Central memory CD4-positive, alpha-beta T cell (primary cell): Measurements from ENCODE around the gene SCGB1D2.

ENCODE experiments used
- DNase-seq: peaks from one replicate; pipeline ENCODE4 v3.0.0; 2022

SCGB1D2 gene

GRCh38 chr11:62260261-62260953 lies 18.4 kb downstream of the SCGB1D2 start:
- no peak for DNase-seq

- no peak for DNase-seq
Observed at GRCh38 chr11:62264004-62264403, 22.0 kb downstream of the SCGB1D2 start.

- no peak for DNase-seq
Observed at GRCh38 chr11:62266558-62266957, 24.5 kb downstream of the SCGB1D2 start.

GRCh38 chr11:62267050-62267449 lies 25.0 kb downstream of the SCGB1D2 start:
- no peak for DNase-seq

- no peak for DNase-seq
Observed at GRCh38 chr11:62267576-62267975, 25.5 kb downstream of the SCGB1D2 start.

- no peak for DNase-seq
Observed at GRCh38 chr11:62269654-62270278, 27.7 kb downstream of the SCGB1D2 start, which contains the start of gene SCGB2A2. TSS of gene SCGB2A2 (plus strand) at chr11:62270158. CDS start at chr11:62270217, 59 bp downstream.

GRCh38 chr11:62273284-62273683 lies 31.2 kb downstream of the SCGB1D2 start:
- DNase-seq: no peak

- DNase-seq: no peak
Observed at GRCh38 chr11:62273789-62274275, 31.8 kb downstream of the SCGB1D2 start.

- DNase-seq: no peak
Observed at GRCh38 chr11:62280452-62280851, 38.4 kb downstream of the SCGB1D2 start.
